ENCODE data around the gene MRPL19. TPM values are rescaled to one million over a fixed set of nuclear protein-coding genes. Genes with fewer than 3 reads are reported as not detected.

Gene MRPL19
- total and polyA plus RNA-seq, 2 donors (not counting 3 experiments of a cell fraction or from before 2014, with no cell fraction given): 13.0 to 52.3 TPM

DNA sequence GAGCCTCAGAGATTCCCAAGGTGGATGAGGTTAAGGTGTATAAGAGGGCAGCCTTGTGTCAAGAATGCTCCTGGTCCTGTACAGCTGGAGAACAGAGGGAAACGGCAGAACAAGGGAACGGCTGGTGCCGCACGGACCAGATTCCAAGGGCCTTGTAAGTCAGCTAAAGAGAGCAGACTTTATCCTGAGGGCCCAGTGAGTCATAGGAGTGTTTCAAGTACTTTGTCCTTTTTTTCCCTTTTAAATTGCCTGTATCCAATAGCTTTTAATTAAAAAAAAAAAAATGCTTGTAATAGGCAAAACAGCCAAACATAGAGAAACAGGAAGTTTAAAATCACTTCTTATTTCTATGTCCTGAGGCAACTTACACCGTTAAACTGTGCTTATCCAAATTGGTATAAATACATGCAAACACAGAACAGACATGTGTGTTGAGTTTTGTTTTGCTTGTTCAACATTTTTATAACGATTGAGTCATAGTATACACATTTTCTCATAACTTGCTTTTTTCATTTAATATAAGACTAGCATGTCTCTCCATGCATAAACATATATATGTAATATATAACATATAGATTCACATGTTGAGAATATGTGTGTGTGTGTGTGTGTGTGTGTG lies 43.8 kb upstream of the MRPL19 start:
- no peak overlapping the region for H3K4me2 ChIP-seq (ENCODE audit: insufficient read depth, low read length)
- H3K4me1 ChIP-seq (ENCODE audit: control insufficient read depth, extremely low read depth, insufficient read depth, low read length): no peaks in the 10 kb centered on the region
- dilution Hi-C loops (cut with MboI; ENCODE audit: extremely low pct_ligation_motif_present, low sequenced_read_pairs) (loop anchor here (25.0 kb wide), 1 partner anchor 141 kb away; no protein-coding TSS in a partner anchor), intact Hi-C loops (cut with micrococcal nuclease) (no loop called here)
- H3K79me2 ChIP-seq (ENCODE audit: control insufficient read depth, insufficient read depth, low read length): no peaks in the 10 kb centered on the region
- no peak for TF ChIP-seq FOS (IDR thresholded peaks at IDR 0.05; ENCODE audit: borderline replicate concordance, insufficient read depth, low read length)
- no peak for TF ChIP-seq GATA2 (IDR thresholded peaks at IDR 0.05; ENCODE audit: insufficient read depth, insufficient read length, low read depth, low read length)
- TF ChIP-seq JUN (IDR thresholded peaks at IDR 0.05; ENCODE audit: borderline replicate concordance, insufficient read depth, insufficient read length, low read depth): no peak
- TF ChIP-seq POLR2A (IDR thresholded peaks at IDR 0.05; ENCODE audit: low read depth, low read length): no peak
- no peak for TF ChIP-seq MYC (IDR thresholded peaks at IDR 0.05; ENCODE audit: low read depth, low read length)
- TF ChIP-seq CTCF (IDR thresholded peaks at IDR 0.05; ENCODE audit: extremely low read depth in 1 of 2, insufficient read depth in 1 of 2, low read depth in 1 of 2, low read length in 2 of 2): no peak
- TF ChIP-seq EZH2 (IDR thresholded peaks at IDR 0.05; ENCODE audit: borderline replicate concordance, low read depth, low read length, severe bottlenecking): no peak
- no peak for TF ChIP-seq POLR2AphosphoS5 (IDR thresholded peaks at IDR 0.05; ENCODE audit: insufficient read depth, low read depth, low read length)
- TF ChIP-seq, protein P1, sequence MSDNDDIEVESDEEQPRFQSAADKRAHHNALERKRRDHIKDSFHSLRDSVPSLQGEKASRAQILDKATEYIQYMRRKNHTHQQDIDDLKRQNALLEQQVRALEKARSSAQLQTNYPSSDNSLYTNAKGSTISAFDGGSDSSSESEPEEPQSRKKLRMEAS (IDR thresholded peaks at IDR 0.05; ENCODE audit: insufficient read depth, insufficient read length): no peak
- no peaks in the 10 kb centered on the region for H3K36me3 ChIP-seq (ENCODE audit: control insufficient read depth in 2 of 2, extremely low read depth in 1 of 2, insufficient read depth in 2 of 2, low read length in 2 of 2)
- ChIA-PET POLR2A (no interaction called here), CTCF (interaction anchor here (0.7 to 5.2 kb wide), 3 partner anchors 10 to 134 kb away, joined by 3 to 108 read pairs (median 3); no protein-coding TSS in a partner anchor)
- H3K9ac ChIP-seq (replicated peaks; ENCODE audit: extremely low read depth, insufficient read depth, low read length): no peak overlapping the region
- BruUV-seq (replicated peaks): no TSS peak
- H4K20me1 ChIP-seq (replicated peaks; ENCODE audit: control insufficient read depth, extremely low read depth, insufficient read depth, low read length): no peaks in the 10 kb centered on the region
- H2AFZ ChIP-seq (ENCODE audit: low read depth, low read length): no peak overlapping the region
- H3K4me3 ChIP-seq (replicated peaks in 1 of 3; ENCODE audit: insufficient read depth in 1 of 3, low read depth in 1 of 3, low read length in 3 of 3): no peak overlapping the region
- no peaks in the 10 kb centered on the region for H3K9me1 ChIP-seq (replicated peaks; ENCODE audit: control insufficient read depth, extremely low read depth, insufficient read depth, low read length)
- H3K9me3 ChIP-seq (replicated peaks; ENCODE audit: control insufficient read depth, insufficient read depth, low read length): no peaks in the 10 kb centered on the region
- no peak overlapping the region for H3K27ac ChIP-seq (ENCODE audit: insufficient read depth, low read depth, low read length)
- DNase-seq (ENCODE audit: low read depth, low spot score) (no peak), FAIRE-seq (no peak)
- H3K27me3 ChIP-seq (ENCODE audit: control insufficient read depth in 2 of 2, insufficient read depth in 2 of 2, low read length in 2 of 2): no peaks in the 10 kb centered on the region

All from endothelial cell of umbilical vein (primary cell).